ENCODE results near the gene SIRT7. TPM values are rescaled to one million over a fixed set of nuclear protein-coding genes. Genes with fewer than 3 reads are reported as not detected.

Gene SIRT7
- total and polyA plus RNA-seq, 12 donors = 4.2 to 49.8 (median 14.6) TPM

GRCh38 chr17:81931557-81932332, 13.8 kb upstream of the SIRT7 start:
- Histone ChIP-seq H3K4me3 (no peak overlapping the region), H3K27ac (no peak overlapping the region), H3K9me3 (replicated peaks in 1 of 3) (no peaks in the 10 kb centered on the region), H3K4me1 (replicated peaks in 1 of 2) (peaks cover 7 to 10% of the 10 kb centered on the region in 2 donors), H3K27me3 (no peaks in the 10 kb centered on the region), H3K36me3 (replicated peaks in 1 of 2) (no peaks in the 10 kb centered on the region)
- 31 to 59% (median 51%) methylated on average over 9 to 15 of the region's 15 CpGs for WGBS, 4 donors
- TF ChIP-seq POLR2A (IDR thresholded peaks at IDR 0.05) (no peak), CTCF (IDR thresholded peaks at IDR 0.05) (no peak)
- DNase-seq = no peak
- intact Hi-C loops (cut with DNase I) = no loop called here

- no peak overlapping the region for H3K4me3 ChIP-seq
- no peak overlapping the region for H3K27ac ChIP-seq
- WGBS, 4 donors = 69 to 95% (median 75%) methylated on average over 7 to 13 of the region's 13 CpGs
- H3K4me1 ChIP-seq (replicated peaks in 1 of 2) = peaks cover 9% of the 10 kb centered on the region in 2 donors
- intact Hi-C loops (cut with DNase I) = no loop called here
- no peaks in the 10 kb centered on the region for H3K9me3 ChIP-seq (replicated peaks in 1 of 3)
- DNase-seq = no peak
- no peaks in the 10 kb centered on the region for H3K27me3 ChIP-seq
- TF ChIP-seq CTCF (IDR thresholded peaks at IDR 0.05) (no peak), POLR2A (IDR thresholded peaks at IDR 0.05) (no peak)
- H3K36me3 ChIP-seq (replicated peaks in 1 of 2) = no peaks in the 10 kb centered on the region
Measured at GRCh38 chr17:81931189-81931556, 13.2 kb upstream of the SIRT7 start.

- no peaks in the 10 kb centered on the region for H3K9me3 ChIP-seq (replicated peaks in 1 of 3)
- no peak overlapping the region for H3K27ac ChIP-seq
- no peaks in the 10 kb centered on the region for H3K36me3 ChIP-seq (replicated peaks in 1 of 2)
- 65 to 79% (median 70%) methylated on average over 18 to 20 of the region's 20 CpGs for WGBS, 4 donors
- H3K4me3 ChIP-seq = no peak overlapping the region
- TF ChIP-seq CTCF (IDR thresholded peaks at IDR 0.05) (no peak), POLR2A (IDR thresholded peaks at IDR 0.05) (no peak)
- intact Hi-C loops (cut with DNase I) = no loop called here
- DNase-seq = no peak
- H3K4me1 ChIP-seq (replicated peaks in 1 of 2) = peaks cover 13 to 15% of the 10 kb centered on the region in 2 donors
- H3K27me3 ChIP-seq = no peaks in the 10 kb centered on the region
Measured at GRCh38 chr17:81930142-81931125, 12.5 kb upstream of the SIRT7 start.

Data from adrenal gland (tissue), 12 donors.